K562 (cell line): ENCODE measurements around the gene CCDC50. TPM values are rescaled to one million over a fixed set of nuclear protein-coding genes. Genes with fewer than 3 reads are reported as not detected.
A peak's percentile ranks its signal among the peaks of the same experiment; 100 is the strongest.

Source experiments
- ADNP ChIP-seq: fragments of 200-800 bp; sonication (Bioruptor generic); IDR thresholded peaks from 2 replicates; pipeline ENCODE4 v1.6.1; 2016; ENCODE audit warnings: missing genetic modification characterization, missing compliant biosample characterization
- ARHGAP35 ChIP-seq: fragments of 450-650 bp; IDR thresholded peaks from 2 replicates; pipeline ENCODE4 v1.6.1; 2018; ENCODE audit not compliant: partially characterized antibody
- CBFA2T2 ChIP-seq: fragments of 450-650 bp; conservative IDR thresholded peaks from 2 replicates; pipeline ENCODE4 v1.6.1; 2017; ENCODE audit warnings: mild to moderate bottlenecking
- ILK ChIP-seq: fragments of 450-650 bp; IDR thresholded peaks from 2 replicates; pipeline ENCODE4 v1.6.1; 2016; ENCODE audit warnings: missing genetic modification characterization, low read depth, mild to moderate bottlenecking, missing compliant biosample characterization, moderate library complexity, borderline replicate concordance
- KDM1A ChIP-seq, 2 experiments: fragments of 450-650 bp; IDR thresholded peaks; 2 replicates each; pipeline ENCODE4 v1.6.1; 2016; ENCODE audit warnings: mild to moderate bottlenecking in 2 of 2
- MAFK ChIP-seq: IDR thresholded peaks from 2 replicates; pipeline ENCODE4 v1.6.1; 2011; ENCODE audit warnings: low read length, improper control_type of control experiment
- MIER1 ChIP-seq: fragments of 450-650 bp; IDR thresholded peaks from 2 replicates; pipeline ENCODE4 v1.6.1; 2016; ENCODE audit warnings: antibody characterized with exemption, mild to moderate bottlenecking, low read depth
- MTF1 ChIP-seq: fragments of 250-450 bp; sonication (Bioruptor Pico); IDR thresholded peaks from 2 replicates; pipeline ENCODE4 v1.9.0; 2021; ENCODE audit warnings: moderate library complexity, mild to moderate bottlenecking, inconsistent platforms, borderline replicate concordance
- POLR3G ChIP-seq: IDR thresholded peaks from 2 replicates; pipeline ENCODE4 v1.6.1; 2011; ENCODE audit not compliant: insufficient read length, insufficient replicate concordance; ENCODE audit errors: extremely low read depth
- RBM15 ChIP-seq: fragments of 200-400 bp; formaldehyde crosslinking; IDR thresholded peaks from 2 replicates; pipeline ENCODE4 v1.6.1; 2018; ENCODE audit warnings: mild to moderate bottlenecking, low read length, moderate library complexity; ENCODE audit not compliant: insufficient read depth
- RCOR1 ChIP-seq, 2 experiments: IDR thresholded peaks; 2 replicates each; pipeline ENCODE4 v1.6.1; 2012; ENCODE audit warnings: low read depth in 2 of 2, low read length in 2 of 2, borderline replicate concordance in 1 of 2, improper control_type of control experiment in 1 of 2
- SMC3 ChIP-seq: conservative IDR thresholded peaks from 2 replicates; pipeline ENCODE4 v1.6.1; 2011; ENCODE audit warnings: low read depth, low read length, improper control_type of control experiment; ENCODE audit not compliant: insufficient read depth
- TAF9B ChIP-seq: fragments of 450-650 bp; IDR thresholded peaks from 2 replicates; pipeline ENCODE4 v1.6.1; 2018; ENCODE audit warnings: mild to moderate bottlenecking; ENCODE audit not compliant: partially characterized antibody
- TBP ChIP-seq: optimal IDR thresholded peaks from 2 replicates; pipeline ENCODE3; 2011; ENCODE audit warnings: low read depth, low read length, improper control_type of control experiment
- ZEB2 ChIP-seq: fragments of 450-650 bp; IDR thresholded peaks from 2 replicates; pipeline ENCODE4 v1.6.1; 2016
- ZKSCAN1 ChIP-seq: fragments of 150-350 bp; IDR thresholded peaks from 2 replicates; pipeline ENCODE4 v1.6.1; 2016; ENCODE audit warnings: low read depth, low read length
- ZNF140 ChIP-seq: fragments of 250-450 bp; sonication (Bioruptor Pico); IDR thresholded peaks from 2 replicates; pipeline ENCODE4 v1.8.0; 2021; ENCODE audit warnings: moderate library complexity, mild to moderate bottlenecking, inconsistent platforms
- ZNF174 ChIP-seq: fragments of 250-450 bp; sonication (Bioruptor Pico); IDR thresholded peaks from 2 replicates; pipeline ENCODE4 v1.4.0; 2020; ENCODE audit warnings: mild to moderate bottlenecking
- polyA plus RNA-seq, 8 experiments: library from polyadenylated mRNA; depleted of rRNA in 4 of 8; stranded (reverse) in 5 of 8; unstranded in 3 of 8; fragments of >200 nt; fragmentation: Nextera tagmentation in 2 of 8; fragmentation: Illumina TruSeq in 1 of 8; extraction: Ambion mirVana in 2 of 8; extraction: Trizol in 1 of 8; gene quantifications; 2 replicates each; pipeline versions ENCODE4 v1.2.1 to v1.2.3, GENCODE V29; 2011 to 2014; ENCODE audit warnings: inconsistent platforms in 1 of 8, missing spikeins in 1 of 8
- total RNA-seq, 7 experiments: library from RNA; depleted of rRNA in 6 of 7; stranded (reverse); fragments of >200 nt in 6 of 7; fragmentation: Illumina TruSeq in 2 of 7; extraction: Trizol in 2 of 7; gene quantifications; 2 replicates each; pipeline versions ENCODE4 v1.2.1 to v1.2.3, GENCODE V29; 2011 to 2021; ENCODE audit warnings: low replicate concordance in 1 of 7
- TF ChIP-seq, protein P1 (sequence below): fragments of 450-650 bp; conservative IDR thresholded peaks from 2 replicates; pipeline ENCODE4 v1.6.1; 2016; ENCODE audit warnings: missing genetic modification characterization, low read depth, mild to moderate bottlenecking, control low read depth, missing compliant biosample characterization
- TF ChIP-seq, protein P2 (sequence below), 2 experiments: fragments of 450-650 bp in 1 of 2; sonication (generic) in 1 of 2; formaldehyde crosslinking in 1 of 2; IDR thresholded peaks in 1 of 2; conservative IDR thresholded peaks in 1 of 2; 2 replicates each; pipeline versions ENCODE4 v1.6.1 to v1.8.1; 2016 to 2023; ENCODE audit warnings: mild to moderate bottlenecking in 2 of 2, moderate library complexity in 2 of 2, inconsistent platforms in 1 of 2, missing genetic modification reagents in 1 of 2
- TF ChIP-seq, protein P3 (sequence below): fragments of 450-650 bp; IDR thresholded peaks from one replicate; pipeline ENCODE4 v1.6.1; 2018; ENCODE audit warnings: mild to moderate bottlenecking, moderate library complexity; ENCODE audit not compliant: partially characterized antibody
- TF ChIP-seq, protein P4 (sequence below): fragments of 450-650 bp; conservative IDR thresholded peaks from 2 replicates; pipeline ENCODE4 v1.6.1; 2016; ENCODE audit warnings: missing genetic modification characterization, low read depth, mild to moderate bottlenecking, missing compliant biosample characterization, moderate library complexity
- TF ChIP-seq, protein P5 (sequence below): conservative IDR thresholded peaks from 2 replicates; pipeline ENCODE4 v1.6.1; 2011; ENCODE audit warnings: low read depth, mild to moderate bottlenecking, low read length; ENCODE audit not compliant: control insufficient read depth

CCDC50 gene
- total and polyA plus RNA-seq, 9 of the 15 experiments (the other 6 are each of a cell fraction or from before 2014, with no cell fraction given): 8.4 to 63.4 (median 40.4) TPM

DNA sequence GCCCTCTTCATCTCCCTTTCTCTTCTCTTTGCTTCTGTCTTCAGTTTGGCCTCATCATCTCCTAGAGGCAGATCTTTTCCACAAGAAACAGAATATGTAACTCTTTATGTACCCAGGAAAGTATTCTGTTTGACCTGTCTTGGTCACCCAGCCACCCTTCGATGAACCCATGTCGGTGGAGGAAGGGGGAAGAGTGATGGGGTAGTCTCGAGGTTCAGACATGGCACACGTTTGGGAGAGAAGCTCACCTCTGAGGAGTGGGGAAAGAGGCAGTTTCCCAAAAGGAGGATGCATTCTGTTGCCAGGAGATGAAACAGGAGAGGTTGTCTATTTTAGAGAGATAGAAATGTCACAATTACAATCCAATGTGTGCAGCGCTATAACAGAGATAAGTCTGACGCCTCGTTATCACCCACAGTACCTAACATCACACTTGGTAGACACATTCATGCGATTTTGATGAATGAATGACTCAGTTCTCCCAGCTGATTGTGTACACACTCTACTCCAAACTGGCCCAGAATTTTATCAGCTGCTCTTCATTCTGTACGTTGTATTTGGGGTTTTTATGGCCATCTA lies 722 bp upstream of the CCDC50 start (continued):
- TF ChIP-seq ZKSCAN1 (no peak), ADNP (tag) (no peak), POLR3G (no peak), ILK (tag) (no peak), KDM1A (IDR thresholded peaks at IDR 0.05) (peak in 1 of 2 experiments; percentile 50; a peak in 2 of 4 replicates), ZEB2 (peak; percentile 55; the same call in 1 of the 2 replicates), TAF9B (no peak), MTF1 (CRISPR knock-in tag) (no peak), ZNF174 (CRISPR knock-in tag) (no peak), TBP (no peak), CBFA2T2 (peak; percentile 71), MAFK (no peak), MIER1 (no peak), RBM15 (no peak), ZNF140 (CRISPR knock-in tag) (no peak), RCOR1 (IDR thresholded peaks at IDR 0.05; ENCODE audit: borderline replicate concordance in 1 of 2, low read depth in 2 of 2, low read length in 2 of 2) (peak in 1 of 2 experiments; percentile 39; a peak in 1 of 4 replicates), ARHGAP35 (no peak), SMC3 (no peak)
- TF ChIP-seq, protein P1, sequence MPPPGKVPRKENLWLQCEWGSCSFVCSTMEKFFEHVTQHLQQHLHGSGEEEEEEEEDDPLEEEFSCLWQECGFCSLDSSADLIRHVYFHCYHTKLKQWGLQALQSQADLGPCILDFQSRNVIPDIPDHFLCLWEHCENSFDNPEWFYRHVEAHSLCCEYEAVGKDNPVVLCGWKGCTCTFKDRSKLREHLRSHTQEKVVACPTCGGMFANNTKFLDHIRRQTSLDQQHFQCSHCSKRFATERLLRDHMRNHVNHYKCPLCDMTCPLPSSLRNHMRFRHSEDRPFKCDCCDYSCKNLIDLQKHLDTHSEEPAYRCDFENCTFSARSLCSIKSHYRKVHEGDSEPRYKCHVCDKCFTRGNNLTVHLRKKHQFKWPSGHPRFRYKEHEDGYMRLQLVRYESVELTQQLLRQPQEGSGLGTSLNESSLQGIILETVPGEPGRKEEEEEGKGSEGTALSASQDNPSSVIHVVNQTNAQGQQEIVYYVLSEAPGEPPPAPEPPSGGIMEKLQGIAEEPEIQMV (tag): no peak
- TF ChIP-seq, protein P2, sequence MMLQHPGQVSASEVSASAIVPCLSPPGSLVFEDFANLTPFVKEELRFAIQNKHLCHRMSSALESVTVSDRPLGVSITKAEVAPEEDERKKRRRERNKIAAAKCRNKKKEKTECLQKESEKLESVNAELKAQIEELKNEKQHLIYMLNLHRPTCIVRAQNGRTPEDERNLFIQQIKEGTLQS (IDR thresholded peaks at IDR 0.05): peak; percentile 57; the same call in 1 of the 2 replicates
- TF ChIP-seq, protein P2 (CRISPR knock-in tag; conservative IDR thresholded peaks at IDR 0.05): no peak
- TF ChIP-seq, protein P3, sequence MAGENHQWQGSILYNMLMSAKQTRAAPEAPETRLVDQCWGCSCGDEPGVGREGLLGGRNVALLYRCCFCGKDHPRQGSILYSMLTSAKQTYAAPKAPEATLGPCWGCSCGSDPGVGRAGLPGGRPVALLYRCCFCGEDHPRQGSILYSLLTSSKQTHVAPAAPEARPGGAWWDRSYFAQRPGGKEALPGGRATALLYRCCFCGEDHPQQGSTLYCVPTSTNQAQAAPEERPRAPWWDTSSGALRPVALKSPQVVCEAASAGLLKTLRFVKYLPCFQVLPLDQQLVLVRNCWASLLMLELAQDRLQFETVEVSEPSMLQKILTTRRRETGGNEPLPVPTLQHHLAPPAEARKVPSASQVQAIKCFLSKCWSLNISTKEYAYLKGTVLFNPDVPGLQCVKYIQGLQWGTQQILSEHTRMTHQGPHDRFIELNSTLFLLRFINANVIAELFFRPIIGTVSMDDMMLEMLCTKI: no peak
- TF ChIP-seq, protein P4, sequence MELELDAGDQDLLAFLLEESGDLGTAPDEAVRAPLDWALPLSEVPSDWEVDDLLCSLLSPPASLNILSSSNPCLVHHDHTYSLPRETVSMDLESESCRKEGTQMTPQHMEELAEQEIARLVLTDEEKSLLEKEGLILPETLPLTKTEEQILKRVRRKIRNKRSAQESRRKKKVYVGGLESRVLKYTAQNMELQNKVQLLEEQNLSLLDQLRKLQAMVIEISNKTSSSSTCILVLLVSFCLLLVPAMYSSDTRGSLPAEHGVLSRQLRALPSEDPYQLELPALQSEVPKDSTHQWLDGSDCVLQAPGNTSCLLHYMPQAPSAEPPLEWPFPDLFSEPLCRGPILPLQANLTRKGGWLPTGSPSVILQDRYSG (tag): no peak
- TF ChIP-seq, protein P5, sequence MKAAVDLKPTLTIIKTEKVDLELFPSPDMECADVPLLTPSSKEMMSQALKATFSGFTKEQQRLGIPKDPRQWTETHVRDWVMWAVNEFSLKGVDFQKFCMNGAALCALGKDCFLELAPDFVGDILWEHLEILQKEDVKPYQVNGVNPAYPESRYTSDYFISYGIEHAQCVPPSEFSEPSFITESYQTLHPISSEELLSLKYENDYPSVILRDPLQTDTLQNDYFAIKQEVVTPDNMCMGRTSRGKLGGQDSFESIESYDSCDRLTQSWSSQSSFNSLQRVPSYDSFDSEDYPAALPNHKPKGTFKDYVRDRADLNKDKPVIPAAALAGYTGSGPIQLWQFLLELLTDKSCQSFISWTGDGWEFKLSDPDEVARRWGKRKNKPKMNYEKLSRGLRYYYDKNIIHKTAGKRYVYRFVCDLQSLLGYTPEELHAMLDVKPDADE: no peak
